ENCODE data around the gene CASP2. TPM values are rescaled to one million over a fixed set of nuclear protein-coding genes. Genes with fewer than 3 reads are reported as not detected.

Gene CASP2
- total RNA-seq, 1 donor from 2014 or later = 124 TPM

Other genes with a start within 250 kb of the CASP2 start
- gene OR6V1, start 236.0 kb upstream of the CASP2 start, total RNA-seq = not detected in 2 replicates
- gene PIP, start 156.3 kb upstream of the CASP2 start, total RNA-seq = not detected in 2 replicates
- not detected in 2 replicates for gene TAS2R39, start 104.9 kb upstream of the CASP2 start, total RNA-seq
- not detected in 2 replicates for gene TAS2R40, start 66.3 kb upstream of the CASP2 start, total RNA-seq
- 363 and 365 TPM in 2 replicates for gene GSTK1, start 24.9 kb upstream of the CASP2 start, total RNA-seq
- gene TMEM139, start 3.4 kb upstream of the CASP2 start, total RNA-seq = 0.89 and 1.2 TPM in 2 replicates
- 0.09 TPM in 1 of 2 replicates, not detected in the other for gene CLCN1, start 27.8 kb downstream of the CASP2 start, total RNA-seq
- 0.32 and 0.48 TPM in 2 replicates for gene FAM131B, start 74.4 kb downstream of the CASP2 start, total RNA-seq
- gene ZYX, start 93.0 kb downstream of the CASP2 start, total RNA-seq = 168 and 171 TPM in 2 replicates
- gene EPHA1, start 120.5 kb downstream of the CASP2 start, total RNA-seq = 0.73 and 1.9 TPM in 2 replicates
- gene TAS2R60, start 155.1 kb downstream of the CASP2 start, total RNA-seq = not detected in 2 replicates
- not detected in 2 replicates for gene TAS2R41, start 189.5 kb downstream of the CASP2 start, total RNA-seq

Measured in T-helper 2 cell treated with Interferon-gamma antibody and Interleukin-4, amounts not matched to agents 100 ng/mL and 5 ng/mL, for 36 hours (primary cell).